Kidney (tissue), 14 donors: ENCODE measurements around the gene PPARA. TPM values are rescaled to one million over a fixed set of nuclear protein-coding genes. Genes with fewer than 3 reads are reported as not detected.

Experiments used
- DNase-seq, 5 donors: peaks; one replicate each; pipeline ENCODE4 v3.0.0-alpha.2; 2013 to 2020
- FAIRE-seq: peaks from 2 replicates; lab custom pipeline; 2012; peaks lifted over from hg19 to GRCh38; lab: Jason Lieb, UNC
- H3K27ac ChIP-seq, 2 donors: one replicate each; pipeline ENCODE4 v1.7.0; 2013; ENCODE audit warnings: low read depth in 2 of 2, low read length in 2 of 2, inconsistent platforms in 1 of 2
- H3K27me3 ChIP-seq: one replicate; pipeline ENCODE4 v1.7.1; 2013; ENCODE audit warnings: low read length, inconsistent platforms; ENCODE audit not compliant: control insufficient read depth, insufficient read depth
- H3K36me3 ChIP-seq, 3 donors: one replicate each; pipeline versions ENCODE4 v1.7.0 to v1.7.1; 2013; ENCODE audit warnings: low read length in 3 of 3, control low read depth in 1 of 3, inconsistent platforms in 1 of 3; ENCODE audit not compliant: insufficient read depth in 3 of 3, control insufficient read depth in 2 of 3
- H3K4me1 ChIP-seq, 3 donors: one replicate each; pipeline versions ENCODE4 v1.7.0 to v1.7.1; 2013; ENCODE audit warnings: low read length in 3 of 3, inconsistent platforms in 1 of 3, low read depth in 1 of 3; ENCODE audit not compliant: control insufficient read depth in 2 of 3, insufficient read depth in 2 of 3
- H3K4me3 ChIP-seq, 3 donors: one replicate each; pipeline versions ENCODE4 v1.7.0 to v1.8.1; 2013; ENCODE audit warnings: low read length in 3 of 3, control low read depth in 1 of 3, inconsistent platforms in 1 of 3
- H3K9ac ChIP-seq, 3 donors: one replicate each; pipeline versions ENCODE4 v1.7.0 to v1.7.1; 2013; ENCODE audit warnings: low read length in 3 of 3, control low read depth in 1 of 3, inconsistent platforms in 1 of 3
- H3K9me3 ChIP-seq, 3 donors: one replicate each; pipeline versions ENCODE4 v1.7.0 to v1.7.1; 2013; ENCODE audit warnings: low read length in 3 of 3, control low read depth in 1 of 3, inconsistent platforms in 1 of 3; ENCODE audit not compliant: control insufficient read depth in 2 of 3, insufficient read depth in 1 of 3
- intact Hi-C: fragments of 100-400 bp; cut with DNase I; formaldehyde crosslinking; loops from one replicate; pipeline ENCODE4 v1.11.1; 2022
- polyA plus RNA-seq: library from polyadenylated mRNA; stranded (reverse); fragments of 350-450 nt; fragmentation: Illumina TruSeq; extraction: RNeasy Lipid Tissue Mini Kit (QIAGEN cat#74804); gene quantifications from one replicate; pipeline ENCODE4 v1.2.3, GENCODE V29; 2014; ENCODE audit warnings: low read depth, low replicate concordance; ENCODE audit not compliant: insufficient read depth
- total RNA-seq: library from RNA; stranded (reverse); fragmentation: NEBNext Ultra II Directional; extraction: Animal tissue kit (Norgen Biotek cat#: 25700); gene quantifications from one replicate; pipeline ENCODE4 v1.2.1, GENCODE V29; 2021
- TF ChIP-seq, protein P1 (sequence below): IDR thresholded peaks from 3 replicates; pipeline ENCODE4 v1.5.1; 2012; ENCODE audit warnings: mild to moderate bottlenecking, moderate library complexity, borderline replicate concordance; ENCODE audit not compliant: insufficient read depth; ENCODE audit errors: extremely low read depth
- donor health status: control.
- donor health status: control.
- donor health status: control.
- donor health status: control.
- donor health status: control.
- donor health status: DM: yes; HTN: yes; CAD: no.
- donor health status: Normal renal cell carcinoma (clear cell type).

Gene PPARA
- total and polyA plus RNA-seq, 2 donors from 2014 or later, result 15.8 to 36.8 TPM

DNA sequence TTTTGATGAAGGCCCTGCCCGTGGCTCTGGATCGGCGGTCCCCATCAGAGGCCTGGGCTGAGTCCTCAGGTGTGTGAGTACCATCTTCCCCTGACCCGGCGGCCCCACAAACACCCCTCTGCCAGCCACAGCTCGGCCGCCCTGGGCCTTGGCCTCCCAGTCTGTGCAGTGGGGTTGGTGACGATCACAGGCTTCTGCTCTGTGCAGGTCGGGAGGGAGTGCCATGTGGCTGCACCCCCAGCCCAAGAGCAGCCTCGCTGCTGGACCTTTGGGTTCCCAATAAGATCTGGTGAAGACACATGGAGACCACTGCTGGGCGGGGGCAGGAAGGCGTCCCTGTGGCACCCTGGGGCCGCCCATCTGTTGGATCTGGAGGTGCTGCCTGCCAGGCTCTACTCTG lies 47.1 kb upstream of the PPARA start:
- intact Hi-C loops, result no loop called here
- FAIRE-seq (no peak), DNase-seq (no peak)
- TF ChIP-seq, protein P1, sequence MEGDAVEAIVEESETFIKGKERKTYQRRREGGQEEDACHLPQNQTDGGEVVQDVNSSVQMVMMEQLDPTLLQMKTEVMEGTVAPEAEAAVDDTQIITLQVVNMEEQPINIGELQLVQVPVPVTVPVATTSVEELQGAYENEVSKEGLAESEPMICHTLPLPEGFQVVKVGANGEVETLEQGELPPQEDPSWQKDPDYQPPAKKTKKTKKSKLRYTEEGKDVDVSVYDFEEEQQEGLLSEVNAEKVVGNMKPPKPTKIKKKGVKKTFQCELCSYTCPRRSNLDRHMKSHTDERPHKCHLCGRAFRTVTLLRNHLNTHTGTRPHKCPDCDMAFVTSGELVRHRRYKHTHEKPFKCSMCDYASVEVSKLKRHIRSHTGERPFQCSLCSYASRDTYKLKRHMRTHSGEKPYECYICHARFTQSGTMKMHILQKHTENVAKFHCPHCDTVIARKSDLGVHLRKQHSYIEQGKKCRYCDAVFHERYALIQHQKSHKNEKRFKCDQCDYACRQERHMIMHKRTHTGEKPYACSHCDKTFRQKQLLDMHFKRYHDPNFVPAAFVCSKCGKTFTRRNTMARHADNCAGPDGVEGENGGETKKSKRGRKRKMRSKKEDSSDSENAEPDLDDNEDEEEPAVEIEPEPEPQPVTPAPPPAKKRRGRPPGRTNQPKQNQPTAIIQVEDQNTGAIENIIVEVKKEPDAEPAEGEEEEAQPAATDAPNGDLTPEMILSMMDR, result no peak
- peaks cover 0 to 75% (median 44%) of the 10 kb centered on the region in 3 donors for H3K4me1 ChIP-seq
- H3K36me3 ChIP-seq, result peaks cover 0 to 65% (median 12%) of the 10 kb centered on the region in 3 donors
- no peaks in the 10 kb centered on the region for H3K9me3 ChIP-seq
- no peak overlapping the region for H3K9ac ChIP-seq
- peak overlapping the region in 1 of 2 donors; percentile 80 for H3K27ac ChIP-seq
- no peak overlapping the region for H3K4me3 ChIP-seq
- no peaks in the 10 kb centered on the region for H3K27me3 ChIP-seq

DNA sequence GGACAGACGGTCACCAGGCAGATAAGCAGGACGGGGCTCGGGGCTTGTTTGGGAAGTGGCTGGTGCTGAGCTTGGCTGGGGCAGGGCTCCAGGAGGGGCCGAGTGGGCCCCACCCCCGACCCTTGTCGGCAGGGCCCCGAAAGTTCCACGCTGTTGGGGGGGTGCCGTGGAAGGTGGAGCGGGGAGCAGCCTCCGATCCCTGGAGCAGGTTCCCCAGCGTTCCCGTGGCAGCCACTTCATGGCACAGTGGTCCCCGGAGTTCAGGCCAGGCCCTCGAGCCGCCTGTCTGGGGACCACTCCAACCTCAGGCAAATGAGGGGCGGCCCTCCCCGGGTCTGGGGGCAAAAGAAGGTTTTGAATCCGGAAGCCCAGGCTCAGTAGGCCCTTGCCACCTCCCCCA lies 46.7 kb upstream of the PPARA start:
- H3K36me3 ChIP-seq, result peaks cover 0 to 60% (median 11%) of the 10 kb centered on the region in 3 donors
- TF ChIP-seq, protein P1, result no peak

DNA sequence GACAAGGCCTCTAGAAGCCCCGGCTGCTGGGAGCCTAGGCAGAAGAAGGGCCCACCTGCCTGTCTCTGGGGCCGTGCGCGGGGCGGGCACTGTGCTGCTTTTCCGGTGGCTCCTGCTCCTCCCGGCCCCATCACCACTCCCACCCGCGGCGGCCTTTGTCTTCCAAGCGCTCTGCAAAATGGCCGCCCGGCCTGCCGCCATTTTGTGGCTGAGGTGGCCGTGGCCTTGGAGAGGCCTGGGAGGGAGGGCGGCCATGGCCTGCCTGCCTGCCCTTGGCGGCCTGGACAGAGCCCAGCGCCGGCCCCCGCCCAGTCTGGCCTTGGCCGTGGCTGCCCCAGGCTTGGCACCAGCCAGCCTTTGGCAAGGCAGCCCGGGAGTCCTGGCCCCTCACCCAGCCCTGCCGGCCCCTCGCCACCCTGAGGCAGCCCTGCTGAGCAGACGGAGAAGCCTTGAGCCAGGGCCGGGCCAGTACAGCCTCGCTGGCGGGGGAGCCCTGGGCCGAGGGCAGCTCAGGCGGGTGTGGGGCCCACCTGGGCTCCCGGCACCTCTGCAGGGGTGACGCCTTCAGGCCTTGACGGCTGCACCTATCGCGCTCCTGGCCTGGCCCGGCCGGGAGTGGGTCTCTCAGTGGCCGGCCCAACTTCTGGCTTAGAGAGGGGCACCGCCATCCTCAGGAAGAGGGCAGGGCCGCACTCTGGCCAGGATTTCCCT lies 46.0 kb upstream of the PPARA start:
- Histone ChIP-seq H3K27ac (peak overlapping the region; percentile 80 to 92), H3K9ac (peak overlapping the region in 1 of 3 donors; percentile 19), H3K4me3 (no peak overlapping the region), H3K36me3 (peaks cover 0 to 56% (median 9%) of the 10 kb centered on the region in 3 donors), H3K27me3 (no peaks in the 10 kb centered on the region), H3K9me3 (no peaks in the 10 kb centered on the region), H3K4me1 (peaks cover 0 to 82% (median 52%) of the 10 kb centered on the region in 3 donors)
- DNase-seq (no peak), FAIRE-seq (no peak)
- intact Hi-C loops, result no loop called here
- TF ChIP-seq, protein P1, result no peak

More for the DNA sequence above, 46.7 kb upstream of the PPARA start:
- Histone ChIP-seq H3K27me3 (no peaks in the 10 kb centered on the region), H3K4me3 (no peak overlapping the region), H3K9me3 (no peaks in the 10 kb centered on the region), H3K27ac (peak overlapping the region; percentile 80 to 92), H3K4me1 (peaks cover 0 to 76% (median 46%) of the 10 kb centered on the region in 3 donors), H3K9ac (peak overlapping the region in 1 of 3 donors; percentile 19)
- no peak for DNase-seq
- intact Hi-C loops, result no loop called here
- no peak for FAIRE-seq
